ENCODE measurements around the gene METTL23. TPM values are rescaled to one million over a fixed set of nuclear protein-coding genes. Genes with fewer than 3 reads are reported as not detected.

Gene METTL23
- total and polyA plus RNA-seq, 2 donors (not counting 3 experiments of a cell fraction or from before 2014, with no cell fraction given): 19.5 to 33.4 TPM

- no TSS peak for BruUV-seq (replicated peaks)
These were observed 35.1 kb upstream of the METTL23 start for GRCh38 chr17:76691379-76692191.

More at GRCh38 chr17:76691379-76692191, 35.1 kb upstream of the METTL23 start:
- no peak for DNase-seq (ENCODE audit: low read depth, low spot score)
- TF ChIP-seq POLR2A (IDR thresholded peaks at IDR 0.05; ENCODE audit: low read depth, low read length): no peak
- no peak for TF ChIP-seq MAX (IDR thresholded peaks at IDR 0.05; ENCODE audit: insufficient read depth, insufficient read length)
- TF ChIP-seq JUN (IDR thresholded peaks at IDR 0.05; ENCODE audit: borderline replicate concordance, insufficient read depth, insufficient read length, low read depth): no peak
- TF ChIP-seq GATA2 (IDR thresholded peaks at IDR 0.05; ENCODE audit: insufficient read depth, insufficient read length, low read depth, low read length): no peak
- no peak for TF ChIP-seq FOS (IDR thresholded peaks at IDR 0.05; ENCODE audit: borderline replicate concordance, insufficient read depth, low read length)
- TF ChIP-seq MYC (IDR thresholded peaks at IDR 0.05; ENCODE audit: low read depth, low read length): no peak
- TF ChIP-seq CTCF (IDR thresholded peaks at IDR 0.05; ENCODE audit: extremely low read depth in 1 of 2, insufficient read depth in 1 of 2, low read depth in 1 of 2, low read length in 2 of 2): no peak
- no peak for TF ChIP-seq EZH2 (IDR thresholded peaks at IDR 0.05; ENCODE audit: borderline replicate concordance, low read depth, low read length, severe bottlenecking)
- TF ChIP-seq POLR2AphosphoS5 (IDR thresholded peaks at IDR 0.05; ENCODE audit: insufficient read depth, low read depth, low read length): no peak
- dilution Hi-C loops (cut with MboI; ENCODE audit: extremely low pct_ligation_motif_present, low sequenced_read_pairs) (no loop called here), intact Hi-C loops (cut with micrococcal nuclease) (no loop called here)
- Histone ChIP-seq H3K9ac (replicated peaks; ENCODE audit: extremely low read depth, insufficient read depth, low read length) (no peak overlapping the region), H2AFZ (ENCODE audit: low read depth, low read length) (no peak overlapping the region), H4K20me1 (replicated peaks; ENCODE audit: control insufficient read depth, extremely low read depth, insufficient read depth, low read length) (no peaks in the 10 kb centered on the region), H3K4me2 (ENCODE audit: insufficient read depth, low read length) (no peak overlapping the region), H3K27me3 (ENCODE audit: control insufficient read depth in 2 of 2, insufficient read depth in 2 of 2, low read length in 2 of 2) (no peaks in the 10 kb centered on the region), H3K4me3 (replicated peaks in 1 of 3; ENCODE audit: insufficient read depth in 1 of 3, low read depth in 1 of 3, low read length in 3 of 3) (no peak overlapping the region), H3K36me3 (ENCODE audit: control insufficient read depth in 2 of 2, extremely low read depth in 1 of 2, insufficient read depth in 2 of 2, low read length in 2 of 2) (no peaks in the 10 kb centered on the region), H3K9me1 (replicated peaks; ENCODE audit: control insufficient read depth, extremely low read depth, insufficient read depth, low read length) (no peaks in the 10 kb centered on the region), H3K79me2 (ENCODE audit: control insufficient read depth, insufficient read depth, low read length) (peaks cover 24% of the 10 kb centered on the region), H3K9me3 (replicated peaks; ENCODE audit: control insufficient read depth, insufficient read depth, low read length) (no peaks in the 10 kb centered on the region), H3K27ac (ENCODE audit: insufficient read depth, low read depth, low read length) (no peak overlapping the region), H3K4me1 (ENCODE audit: control insufficient read depth, extremely low read depth, insufficient read depth, low read length) (peaks cover 26% of the 10 kb centered on the region)
- ChIA-PET CTCF (interaction anchor here (1.2 to 3.3 kb wide), 2 partner anchors 10 to 22 kb away, joined by 3 to 19 read pairs; no protein-coding TSS in a partner anchor), POLR2A (no interaction called here)
- FAIRE-seq: no peak

Measured in endothelial cell of umbilical vein (primary cell).